ENCODE results near the gene PPIL6.

The PPIL6 gene

GRCh38 chr6:109363753-109364152 is 76.7 kb downstream of the PPIL6 start:
- DNase-seq (ENCODE audit: low read depth, low spot score): no peak

- no peak for DNase-seq (ENCODE audit: low read depth, low spot score)
Observed at GRCh38 chr6:109362102-109362884, 78.1 kb downstream of the PPIL6 start.

DNA sequence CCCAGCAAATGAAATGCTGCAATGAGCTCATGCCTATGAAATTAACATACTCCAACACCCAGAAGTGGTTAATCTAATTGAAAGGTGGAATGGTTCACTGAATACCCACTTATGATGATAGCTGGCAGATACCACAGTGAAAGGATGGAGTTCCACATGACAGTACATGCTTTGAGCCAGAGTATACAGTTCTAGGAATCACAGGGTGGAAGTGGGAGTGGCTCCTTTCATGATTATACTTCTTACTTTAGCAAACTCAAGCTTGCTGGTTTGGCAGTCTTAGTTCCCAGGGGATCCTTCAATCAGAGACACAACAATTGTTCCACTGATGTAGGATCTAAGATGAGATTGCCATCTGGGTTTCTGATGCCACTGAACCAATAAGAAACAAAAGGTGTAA is 79.6 kb downstream of the PPIL6 start:
- DNase-seq (ENCODE audit: low read depth, low spot score): no peak

DNA sequence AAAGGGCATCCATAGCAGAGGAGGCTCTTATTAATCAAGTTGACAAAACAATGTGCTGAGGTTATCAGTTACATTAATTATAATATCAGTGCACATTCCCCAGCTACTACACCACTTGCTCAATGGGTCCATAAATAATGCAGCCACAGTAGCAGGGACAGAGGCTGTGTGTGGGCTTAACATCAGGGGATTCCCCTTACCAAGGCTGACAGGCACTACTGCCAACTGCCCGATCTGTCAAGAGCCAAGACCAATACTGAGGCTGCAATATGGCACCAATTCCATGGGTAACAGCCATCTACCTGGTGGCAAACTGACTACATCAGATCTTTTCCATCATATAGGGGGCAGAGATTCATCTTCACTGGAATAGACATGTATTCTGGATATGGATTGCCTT is 80.1 kb downstream of the PPIL6 start:
- DNase-seq (ENCODE audit: low read depth, low spot score): no peak

DNA sequence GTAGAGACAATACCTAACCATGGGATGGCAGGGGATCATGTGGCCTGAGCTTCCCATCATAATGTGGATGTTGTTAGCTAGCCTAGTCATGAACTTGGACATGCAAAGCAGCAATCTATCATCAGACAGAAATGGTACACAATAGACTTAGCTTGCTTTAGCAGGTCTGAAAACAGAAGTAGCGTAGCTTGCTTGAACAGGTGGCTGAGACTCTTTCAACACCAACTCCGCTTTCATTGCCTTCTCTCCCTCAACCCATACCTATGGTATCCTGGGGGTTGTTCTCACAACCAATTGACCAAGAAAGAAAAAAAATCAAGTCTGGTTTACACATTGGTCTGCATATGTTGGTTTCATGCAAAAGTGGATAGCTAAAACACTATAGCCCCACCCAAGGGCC is 81.2 kb downstream of the PPIL6 start:
- no peak for DNase-seq (ENCODE audit: low read depth, low spot score)

DNA sequence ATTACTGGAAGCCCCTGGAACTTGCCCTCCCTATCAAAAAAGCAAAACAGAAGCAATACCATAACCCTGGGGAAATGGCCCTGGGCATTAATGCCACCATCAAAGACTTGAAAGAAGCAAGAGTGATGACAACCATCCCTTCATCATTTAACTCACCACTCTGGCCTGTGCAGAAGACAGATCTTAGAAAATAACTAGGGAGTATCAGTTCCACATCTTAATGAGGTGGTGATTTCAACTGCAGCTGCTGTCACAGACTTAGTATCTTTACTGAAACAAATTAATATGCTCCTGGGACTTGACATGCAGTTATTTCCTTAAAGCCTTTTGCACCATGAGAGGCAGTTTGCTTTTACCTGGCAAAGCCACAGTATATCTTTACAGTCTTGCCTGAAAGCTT is 82.2 kb downstream of the PPIL6 start:
- DNase-seq (ENCODE audit: low read depth, low spot score): no peak

GRCh38 chr6:109356237-109356636 is 84.2 kb downstream of the PPIL6 start:
- DNase-seq (ENCODE audit: low read depth, low spot score): no peak

GRCh38 chr6:109351231-109352130 is 88.9 kb downstream of the PPIL6 start:
- no peak for DNase-seq (ENCODE audit: low read depth, low spot score)

- DNase-seq (ENCODE audit: low read depth, low spot score): no peak
Observed at GRCh38 chr6:109349419-109349987, 90.9 kb downstream of the PPIL6 start.

GRCh38 chr6:109348226-109348625 is 92.2 kb downstream of the PPIL6 start:
- no peak for DNase-seq (ENCODE audit: low read depth, low spot score)

DNA sequence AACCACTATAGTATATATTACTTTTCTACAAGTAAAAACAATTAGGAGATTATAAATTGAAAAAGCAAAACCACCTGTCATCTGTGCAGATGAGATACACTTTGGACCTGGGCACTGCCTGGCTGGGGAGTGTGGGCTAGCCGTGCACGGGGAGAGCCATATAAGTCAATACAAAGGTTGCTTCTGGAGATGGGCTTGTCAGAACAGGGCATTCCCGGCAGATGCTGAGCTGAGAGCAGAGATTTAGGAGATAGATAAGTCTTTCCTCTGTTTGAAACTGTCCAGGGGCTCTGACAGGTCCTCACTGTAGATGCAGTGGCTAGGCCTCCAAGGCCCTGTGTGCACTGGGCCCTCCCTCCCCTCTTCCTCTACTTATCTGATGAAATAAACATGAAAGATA is 92.6 kb downstream of the PPIL6 start:
- no peak for DNase-seq (ENCODE audit: low read depth, low spot score)

- no peak for DNase-seq (ENCODE audit: low read depth, low spot score)
Observed at GRCh38 chr6:109345986-109346385, 94.4 kb downstream of the PPIL6 start.

DNA sequence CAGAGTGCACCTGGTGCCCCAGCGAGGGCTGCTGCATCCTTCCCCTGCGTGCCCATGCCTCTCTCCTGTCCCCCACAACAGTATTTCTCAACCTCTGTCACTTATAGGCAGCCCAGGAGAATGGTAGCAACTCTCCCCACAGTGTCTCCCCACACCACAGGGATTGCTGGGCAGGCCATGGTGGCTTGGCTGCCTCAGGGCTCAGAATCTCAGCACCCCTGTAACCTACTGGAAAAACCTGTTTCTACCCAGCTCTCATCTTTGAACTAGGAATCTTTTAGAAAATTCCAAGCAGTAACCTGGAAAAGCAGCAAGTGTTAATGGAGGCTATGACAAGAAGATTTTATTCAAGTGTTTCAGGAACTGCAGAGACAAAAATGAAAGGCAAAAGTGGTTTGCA is 96.2 kb downstream of the PPIL6 start:
- no peak for DNase-seq (ENCODE audit: low read depth, low spot score)

GRCh38 chr6:109343518-109343917 is 96.9 kb downstream of the PPIL6 start:
- no peak for DNase-seq (ENCODE audit: low read depth, low spot score)

DNA sequence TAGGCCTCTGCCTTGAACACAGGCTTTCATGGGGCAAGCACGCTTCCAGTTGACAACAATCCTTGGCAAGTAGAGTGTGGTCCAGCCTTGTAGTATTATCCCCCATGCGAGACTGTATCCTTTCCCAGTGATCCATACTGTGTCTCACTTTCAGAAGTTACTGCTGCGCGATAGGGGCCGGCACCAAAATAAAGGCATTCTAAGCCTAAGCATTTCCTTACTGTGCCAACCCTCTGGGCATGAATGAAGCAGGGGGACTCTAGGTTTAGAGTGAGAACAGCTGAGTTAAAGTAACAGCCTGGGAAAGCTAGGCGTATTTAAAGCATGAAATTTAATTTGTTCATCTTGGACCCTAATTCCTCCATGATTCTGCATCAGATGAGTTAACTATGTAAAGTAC is 97.5 kb downstream of the PPIL6 start:
- DNase-seq (ENCODE audit: low read depth, low spot score): no peak

- DNase-seq (ENCODE audit: low read depth, low spot score): no peak
Observed at GRCh38 chr6:109342506-109342905, 97.9 kb downstream of the PPIL6 start.

DNA sequence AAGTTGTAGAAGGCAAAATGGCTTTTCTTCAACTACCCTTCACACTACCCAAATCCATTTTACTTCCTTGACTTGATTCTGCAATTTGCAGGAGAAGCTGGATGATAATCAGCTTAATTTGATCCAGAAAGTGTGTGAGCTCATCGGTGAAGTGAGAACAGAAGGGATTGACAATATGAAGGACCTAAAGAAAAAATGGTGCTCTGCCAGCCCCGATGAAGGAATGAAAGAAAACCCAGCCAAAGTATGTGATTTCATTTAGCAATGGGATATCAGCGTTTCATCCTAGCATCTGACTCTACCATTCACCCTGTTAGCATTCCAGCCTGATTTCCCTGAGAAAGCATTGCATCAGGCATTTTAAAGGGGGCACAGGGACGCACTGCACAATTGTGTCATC is 99.6 kb downstream of the PPIL6 start:
- DNase-seq (ENCODE audit: low read depth, low spot score): no peak

All from activated naive CD8-positive, alpha-beta T cell treated with anti-CD3 and anti-CD28 coated beads, Interleukin-2, amount 50 U/mL, for 16 hours (primary cell).